HG03060 (cell line): ENCODE results near the gene SPG21.

ENCODE experiments used
- ATAC-seq: cut with Tn5 transposase; IDR thresholded peaks from one replicate; pipeline ENCODE4 v1.9.1; 2021; ENCODE audit warnings: low read depth, moderate number of reproducible peaks; ENCODE audit not compliant: unreplicated experiment

The SPG21 gene

DNA sequence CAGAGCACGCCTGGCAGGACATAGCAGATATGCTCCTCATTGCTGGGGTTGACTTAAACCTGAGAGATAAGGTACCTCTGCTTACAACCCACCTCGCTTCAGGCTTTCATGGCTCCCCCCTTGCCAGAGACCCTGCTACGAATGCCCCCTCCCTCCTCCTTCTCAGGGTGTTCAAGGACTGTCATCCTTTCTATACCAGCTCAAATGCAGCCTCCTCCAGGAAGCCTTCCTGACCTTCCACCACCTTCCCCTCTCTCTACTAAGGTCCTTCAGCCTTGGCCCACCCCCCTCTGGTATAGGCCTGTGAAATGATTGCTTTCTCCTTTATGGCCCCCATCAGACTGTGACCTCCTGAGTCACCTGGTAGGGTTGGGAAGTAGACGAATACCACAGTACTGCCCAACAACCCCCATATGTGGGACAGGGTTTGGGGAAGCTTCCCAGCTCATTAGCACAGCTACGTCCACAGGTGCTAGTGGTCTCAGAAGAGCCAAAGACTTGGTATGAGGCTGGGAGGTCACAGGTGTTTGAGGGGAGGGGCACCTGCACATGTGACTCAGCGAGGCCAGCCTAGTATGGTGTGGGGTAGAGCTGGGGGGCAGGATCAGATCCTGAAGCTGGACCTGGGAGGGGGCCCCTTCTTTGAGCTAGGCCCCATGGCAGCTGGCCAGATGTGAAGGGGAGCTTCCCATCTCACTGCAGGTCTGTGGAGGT lies 46.0 kb downstream of the SPG21 start:
- ATAC-seq: no peak

DNA sequence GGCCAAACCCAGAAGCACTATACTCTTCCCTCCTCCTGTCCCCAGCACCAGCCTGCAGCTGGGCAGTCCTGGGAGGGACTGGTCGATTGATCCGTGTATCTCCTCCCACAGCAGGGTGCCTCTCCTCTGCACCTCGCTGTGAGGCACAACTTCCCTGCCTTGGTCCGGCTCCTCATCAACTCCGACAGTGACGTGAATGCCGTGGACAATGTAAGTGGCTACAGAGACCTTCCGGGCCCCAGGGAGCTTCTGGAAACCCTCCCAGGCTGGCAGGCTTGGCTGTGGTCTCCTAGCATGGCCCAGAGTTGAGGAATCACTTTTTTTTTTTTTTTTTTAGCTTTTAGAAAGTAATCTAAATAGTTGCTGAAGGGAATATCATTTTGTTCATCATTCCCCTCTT lies 47.4 kb downstream of the SPG21 start:
- ATAC-seq: no peak

DNA sequence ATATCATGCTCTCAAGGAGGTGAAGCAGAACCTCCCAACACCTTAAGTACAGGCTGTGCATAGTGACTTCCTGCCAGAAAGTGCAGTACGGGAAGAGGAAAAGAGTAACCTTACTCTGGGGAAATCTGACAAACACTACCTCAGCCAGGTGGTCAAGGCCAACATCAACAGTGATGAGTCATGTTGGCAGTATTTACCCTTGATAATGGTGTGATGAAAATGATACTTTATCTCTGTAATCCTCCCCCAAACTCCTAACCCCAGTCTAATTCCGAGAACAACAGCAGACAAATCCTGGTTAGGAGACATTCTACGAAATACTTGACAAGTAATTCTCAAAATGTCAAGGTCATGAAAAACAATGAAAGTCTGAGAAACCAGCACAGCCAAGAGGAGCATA lies 51.5 kb downstream of the SPG21 start:
- ATAC-seq: no peak

DNA sequence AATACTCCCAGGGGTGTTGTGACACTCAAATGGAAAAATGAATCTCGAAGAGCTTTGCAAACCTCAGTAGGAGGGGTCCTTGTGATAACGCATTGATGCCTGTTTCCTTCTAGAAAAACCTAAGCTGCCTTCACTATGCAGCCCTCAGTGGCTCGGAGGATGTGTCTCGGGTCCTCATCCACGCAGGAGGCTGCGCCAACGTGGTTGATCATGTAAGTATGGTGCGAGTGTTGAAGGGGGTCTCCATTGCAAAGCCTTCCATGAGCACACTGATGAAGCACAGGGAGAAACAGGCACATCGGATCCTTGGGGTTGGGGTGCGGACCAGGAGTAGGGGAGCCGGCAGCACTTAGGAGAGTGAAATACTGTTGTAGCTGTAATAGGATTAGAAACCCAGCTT lies 55.7 kb downstream of the SPG21 start:
- no peak for ATAC-seq

DNA sequence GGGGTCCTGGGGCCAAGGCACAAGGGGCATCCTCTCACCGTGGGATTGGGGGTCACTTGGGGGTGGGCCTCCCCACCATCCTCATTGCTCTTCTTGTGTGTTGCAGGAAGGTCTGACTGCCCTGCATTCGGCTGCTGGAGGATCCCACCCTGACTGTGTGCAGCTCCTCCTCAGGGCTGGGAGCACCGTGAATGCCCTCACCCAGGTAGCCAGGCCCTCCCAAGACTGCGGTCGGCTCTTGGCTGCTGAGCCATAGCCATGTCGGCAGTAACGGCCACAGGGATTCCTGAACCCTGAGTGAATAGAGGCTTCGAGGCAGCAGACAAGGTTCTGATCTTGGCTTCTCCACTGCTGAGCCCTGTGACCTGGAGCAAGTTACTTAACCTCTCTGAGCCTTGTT lies 58.3 kb downstream of the SPG21 start:
- ATAC-seq: no peak

DNA sequence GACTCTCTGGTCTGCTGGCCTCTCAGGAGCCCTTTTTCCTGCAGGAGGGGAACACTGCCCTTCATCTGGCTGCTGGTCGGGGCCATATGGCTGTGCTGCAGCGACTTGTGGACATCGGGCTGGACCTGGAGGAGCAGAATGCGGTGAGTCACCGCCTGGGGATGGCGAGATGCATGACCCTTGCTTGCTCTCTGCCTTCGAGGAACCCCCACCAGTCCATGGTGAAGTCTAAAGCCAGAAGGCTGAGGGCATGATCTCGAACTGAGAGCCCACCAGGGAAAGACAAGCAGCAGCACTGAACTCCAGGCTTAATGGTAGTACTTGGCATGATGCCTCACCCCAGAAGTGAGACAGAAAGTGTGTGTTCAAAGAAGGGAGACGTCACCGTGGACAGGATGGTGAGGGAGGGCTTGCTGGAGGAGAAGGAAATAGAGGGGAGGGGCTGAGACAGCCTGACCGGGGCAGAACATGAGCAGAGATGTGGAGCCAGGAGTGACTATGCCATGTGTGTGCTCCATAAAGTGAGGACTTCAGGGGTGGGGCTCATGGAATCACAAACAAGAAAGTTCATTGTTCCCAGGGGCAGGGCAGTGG lies 58.8 kb downstream of the SPG21 start:
- ATAC-seq: no peak

DNA sequence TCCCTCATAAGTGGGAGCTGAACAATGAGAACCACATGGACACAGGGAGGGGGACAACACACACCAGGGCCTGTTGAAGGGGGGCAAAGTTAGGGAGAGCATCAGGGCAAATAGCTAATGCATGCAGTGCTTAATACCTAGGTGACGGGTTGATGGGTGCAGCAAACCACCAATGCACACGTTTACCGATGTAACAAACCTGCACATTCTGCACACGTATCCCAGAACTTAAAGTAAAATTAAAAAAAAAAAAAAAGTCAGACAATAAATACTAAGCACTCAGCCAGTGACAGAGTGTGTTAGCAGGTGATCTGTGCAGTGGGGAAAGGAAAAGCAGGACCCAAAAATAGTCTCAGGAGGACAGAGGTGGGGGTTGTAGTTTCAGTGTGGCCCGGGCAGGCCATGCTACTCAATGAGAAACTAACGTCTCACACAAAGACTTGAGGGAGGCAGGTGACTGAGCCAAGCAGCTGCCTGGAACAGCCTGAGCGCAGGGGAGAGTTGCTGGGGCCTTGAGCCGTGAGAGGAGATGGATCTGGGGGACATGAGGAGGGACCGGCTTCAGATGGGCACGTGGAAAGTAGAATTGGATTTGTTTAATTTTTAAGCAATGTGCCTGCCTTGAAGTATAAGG lies 59.6 kb downstream of the SPG21 start:
- no peak for ATAC-seq

DNA sequence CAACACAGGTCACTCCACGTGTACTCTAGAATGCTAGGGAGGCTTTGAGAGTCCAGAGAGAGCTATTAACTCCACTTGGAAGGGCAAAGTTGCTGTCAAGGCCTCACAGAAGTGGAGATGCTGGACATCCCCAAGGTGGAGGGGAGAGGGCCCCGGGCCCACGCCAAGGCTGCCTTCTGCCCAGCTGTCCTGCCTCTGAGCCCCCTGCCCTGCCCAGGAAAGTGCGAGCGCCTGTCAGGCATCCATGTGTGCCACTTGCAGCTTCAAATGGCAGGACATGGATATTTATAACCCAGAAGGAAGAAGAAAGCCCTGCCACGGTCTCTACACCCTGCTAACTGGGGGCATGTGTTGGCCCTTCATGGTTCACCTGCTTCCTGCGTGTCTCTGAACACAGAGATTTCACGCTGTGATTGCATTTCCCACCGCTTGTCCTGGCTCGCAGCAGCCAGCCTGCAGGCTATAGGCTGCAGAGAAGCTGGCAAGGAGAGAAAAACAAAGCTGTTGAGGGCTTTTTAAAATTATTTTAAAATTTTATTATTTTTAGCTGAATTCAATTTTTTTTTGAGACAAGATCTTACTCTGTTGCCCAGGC lies 61.0 kb downstream of the SPG21 start:
- ATAC-seq: no peak

DNA sequence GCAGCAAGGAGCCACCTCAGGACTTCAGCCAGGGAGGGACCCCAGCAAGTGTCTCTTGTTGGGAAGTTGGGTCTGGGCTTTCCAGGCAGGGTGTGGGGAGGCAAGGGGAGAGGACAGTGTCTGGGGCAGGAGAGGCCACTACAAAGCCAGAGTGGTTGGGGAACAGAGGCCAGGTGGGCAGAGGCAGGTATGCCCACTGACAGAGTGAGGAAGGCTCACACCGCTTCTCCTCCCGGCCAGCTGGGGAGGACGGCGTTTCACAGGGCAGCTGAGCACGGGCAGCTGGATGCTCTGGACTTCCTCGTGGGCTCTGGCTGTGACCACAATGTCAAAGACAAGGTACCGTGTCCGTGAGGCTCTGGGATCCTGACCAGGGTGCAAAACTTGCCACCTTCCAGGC lies 63.1 kb downstream of the SPG21 start:
- ATAC-seq: no peak

DNA sequence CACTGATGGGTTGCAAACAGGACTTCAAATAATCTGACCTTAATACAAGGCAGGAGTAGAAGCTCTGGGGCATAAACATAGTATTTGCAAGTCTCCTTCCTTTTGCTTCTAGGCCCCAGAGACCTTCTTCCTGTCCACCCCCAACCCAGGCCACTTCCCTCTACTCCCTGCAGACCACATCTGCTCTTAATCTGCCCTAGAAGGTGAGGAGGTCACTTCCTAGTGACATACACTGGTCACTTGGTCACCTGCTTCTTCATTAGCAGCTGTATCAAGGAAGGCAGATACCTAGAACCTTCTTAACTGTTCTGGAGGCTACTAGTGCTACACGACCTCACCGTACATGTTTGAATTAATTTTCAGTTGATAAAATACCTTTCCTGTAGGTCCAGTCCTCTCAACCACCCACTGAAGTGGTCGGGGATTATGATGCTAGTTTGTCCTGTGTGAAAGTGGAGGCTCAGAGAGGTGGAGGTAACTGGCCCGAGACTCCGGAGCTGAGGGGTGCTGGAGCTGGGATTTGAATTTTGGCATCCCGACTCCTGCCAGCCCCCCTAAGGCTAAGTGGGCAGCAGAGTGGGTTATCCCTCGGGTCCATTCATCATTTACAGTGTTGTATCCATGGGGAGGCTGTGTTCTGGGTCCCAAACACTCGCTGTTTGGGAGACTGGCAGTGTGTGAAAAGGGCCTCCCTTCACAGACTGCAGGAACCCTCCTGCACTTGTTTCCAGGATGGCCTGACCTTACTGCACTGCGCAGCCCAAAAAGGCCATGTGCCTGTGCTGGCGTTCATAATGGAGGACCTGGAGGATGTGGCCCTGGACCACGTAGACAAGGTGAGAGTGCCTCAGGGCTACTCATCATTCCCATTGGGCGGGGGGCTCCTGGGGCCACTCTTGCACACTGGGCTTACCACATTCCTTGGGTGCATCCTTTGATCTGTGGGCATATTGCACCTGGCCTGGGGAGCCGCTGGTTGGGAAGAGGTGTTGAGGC lies 64.1 kb downstream of the SPG21 start:
- no peak for ATAC-seq

DNA sequence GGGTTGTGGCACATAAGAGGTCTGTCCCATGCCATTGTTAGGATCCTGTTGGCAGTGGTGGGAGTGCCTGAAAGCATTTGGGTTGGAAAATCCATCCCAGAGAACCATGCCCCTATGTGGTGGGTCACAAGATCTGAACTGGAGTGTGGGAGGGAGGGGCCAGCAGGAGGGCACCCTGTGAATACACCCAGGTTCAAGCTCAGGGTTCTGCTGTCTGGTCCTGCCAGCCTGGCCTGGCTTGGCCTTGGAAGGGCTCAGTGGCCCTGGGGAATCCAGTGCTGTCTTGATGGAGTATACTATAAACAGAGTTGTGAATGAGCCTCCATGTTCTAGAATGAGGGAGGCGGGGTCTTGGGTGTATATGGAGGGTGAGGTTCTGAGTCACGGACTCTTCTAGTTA lies 66.2 kb downstream of the SPG21 start:
- ATAC-seq: no peak

DNA sequence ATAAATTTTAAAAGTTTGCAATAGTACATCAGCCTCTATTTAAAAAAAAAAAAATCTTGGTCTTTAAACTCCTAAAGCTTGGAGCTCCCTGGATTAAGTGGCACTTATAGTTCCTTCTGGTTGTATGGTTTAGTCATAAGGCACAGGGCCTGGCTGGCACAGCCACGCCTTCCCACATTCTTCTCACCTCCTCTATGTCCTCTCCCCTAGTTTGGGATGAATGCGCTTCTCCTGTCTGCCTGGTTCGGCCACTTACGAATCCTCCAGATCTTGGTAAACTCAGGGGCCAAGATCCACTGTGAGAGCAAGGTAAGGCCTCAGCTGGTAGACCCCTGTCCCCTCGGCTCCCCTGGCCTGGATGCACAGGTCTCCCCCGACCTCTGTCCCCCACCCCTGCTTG lies 68.0 kb downstream of the SPG21 start:
- no peak for ATAC-seq

DNA sequence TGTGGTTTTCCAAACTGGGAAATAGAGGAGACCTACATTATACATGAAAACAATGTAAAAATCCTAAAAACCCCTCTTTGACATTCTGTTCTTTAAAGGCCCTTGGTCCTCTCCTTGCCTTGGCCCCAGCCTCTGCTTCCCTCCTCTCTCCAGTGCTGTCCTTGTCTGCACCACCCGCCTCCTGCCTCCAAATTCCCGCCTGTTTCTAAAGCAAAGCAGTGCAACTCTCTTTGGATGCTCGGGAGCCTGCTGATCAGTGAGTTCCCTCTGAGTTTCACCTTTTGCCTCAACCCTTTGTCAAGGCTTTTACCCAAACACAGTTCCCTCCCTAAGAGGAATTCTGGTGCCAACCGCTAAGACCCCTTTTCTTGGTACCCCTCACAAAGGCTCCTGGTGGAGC lies 70.0 kb downstream of the SPG21 start:
- no peak for ATAC-seq

DNA sequence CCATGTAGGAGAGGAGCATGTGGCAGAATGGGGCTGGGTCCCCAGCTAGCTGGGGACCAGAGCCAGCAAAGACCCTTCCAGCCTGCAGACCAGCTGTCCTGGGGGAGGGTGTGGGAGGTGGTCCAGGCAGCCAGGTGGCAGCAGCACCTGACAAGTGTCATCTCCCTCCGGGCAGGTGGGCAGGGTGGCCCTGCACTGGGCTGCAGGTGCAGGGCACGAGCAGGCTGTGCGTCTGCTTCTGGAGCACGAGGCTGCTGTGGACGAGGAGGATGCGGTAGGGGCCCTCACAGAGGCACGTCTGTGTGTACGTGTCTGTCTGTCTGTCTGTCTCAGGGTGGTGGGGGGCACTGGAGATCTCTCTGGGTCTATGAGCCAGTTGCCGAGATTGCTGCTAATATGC lies 72.5 kb downstream of the SPG21 start:
- no peak for ATAC-seq

DNA sequence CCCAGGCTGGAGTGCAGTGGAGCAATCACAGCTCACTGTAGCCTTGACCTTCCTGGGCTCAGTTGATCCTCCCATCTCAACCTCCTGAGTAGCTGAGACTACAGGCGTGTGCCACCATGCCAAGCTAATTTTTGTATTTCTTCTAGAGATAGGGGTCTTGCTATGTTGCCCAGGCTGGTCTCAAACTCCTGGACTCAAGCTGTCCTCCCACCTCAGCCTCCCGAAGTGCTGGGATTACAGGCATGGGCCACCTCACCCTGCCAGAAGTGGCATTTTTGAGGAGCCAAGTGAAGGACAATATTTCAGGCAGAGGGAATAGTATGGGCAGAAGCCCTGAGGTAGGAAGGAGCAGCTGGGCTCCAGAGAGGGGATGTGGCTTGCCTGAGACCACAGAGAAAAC lies 73.3 kb downstream of the SPG21 start:
- ATAC-seq: no peak

DNA sequence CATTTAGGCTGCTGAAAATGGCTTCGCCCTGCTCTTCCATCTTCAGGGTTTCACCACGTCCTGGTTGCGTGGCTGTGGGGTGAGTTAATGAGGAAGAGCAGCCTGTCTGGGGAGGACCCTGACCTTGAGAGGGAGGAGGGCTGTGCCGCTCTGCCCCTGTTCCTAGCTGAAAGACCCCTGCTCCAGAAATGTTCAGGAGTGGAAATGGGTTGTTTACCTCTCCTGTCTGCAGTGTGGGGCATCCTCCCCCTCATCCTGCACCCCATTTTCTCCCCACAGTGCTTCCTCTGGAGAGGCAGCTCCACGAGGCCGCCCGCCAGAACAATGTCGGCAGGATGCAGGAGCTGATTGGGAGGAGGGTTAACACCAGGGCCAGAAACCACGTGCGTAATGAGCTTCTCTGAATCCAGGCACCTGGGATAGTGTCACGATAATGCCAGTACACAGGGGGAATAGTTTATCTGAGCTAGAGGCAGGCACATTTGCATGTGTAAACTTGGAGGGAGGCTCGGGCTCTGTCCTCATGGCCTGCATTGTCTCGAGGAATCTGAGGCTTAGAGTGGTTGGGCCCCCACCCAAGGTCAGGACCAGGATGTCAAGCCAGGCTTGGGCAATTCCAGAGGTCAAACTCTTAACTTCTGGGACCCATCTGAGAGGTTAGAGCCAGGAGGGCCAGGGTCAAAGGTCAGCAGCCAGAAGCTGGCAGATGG lies 74.0 kb downstream of the SPG21 start:
- no peak for ATAC-seq
